GM19328 (cell line): Measurements from ENCODE around the gene KCNH1.

Source experiments
- ATAC-seq: cut with Tn5 transposase; IDR thresholded peaks from one replicate; pipeline ENCODE4 v1.9.1; 2021; ENCODE audit warnings: mild to moderate bottlenecking, moderate library complexity; ENCODE audit not compliant: unreplicated experiment

KCNH1 gene

DNA sequence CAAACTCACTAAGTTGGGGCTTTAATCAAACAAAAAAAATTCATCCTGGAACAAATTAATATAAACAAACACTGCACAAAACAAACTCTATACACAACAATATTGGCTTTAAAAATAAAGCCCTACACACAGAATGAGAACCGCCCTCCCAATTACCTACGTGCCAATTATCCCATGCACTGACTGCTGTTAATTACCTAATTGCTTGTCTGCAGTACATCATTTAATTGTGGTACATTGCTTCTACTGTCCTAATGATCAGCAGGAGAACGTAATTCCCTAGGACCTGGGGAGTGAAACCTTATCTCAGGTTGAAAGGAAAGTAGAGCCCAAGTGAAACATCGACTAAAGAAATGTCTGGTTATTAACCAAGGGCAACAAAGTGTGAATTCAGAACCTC is 364.5 kb downstream of the KCNH1 start:
- ATAC-seq = no peak

GRCh38 chr1:210764536-210764935 is 369.4 kb downstream of the KCNH1 start:
- ATAC-seq = no peak

DNA sequence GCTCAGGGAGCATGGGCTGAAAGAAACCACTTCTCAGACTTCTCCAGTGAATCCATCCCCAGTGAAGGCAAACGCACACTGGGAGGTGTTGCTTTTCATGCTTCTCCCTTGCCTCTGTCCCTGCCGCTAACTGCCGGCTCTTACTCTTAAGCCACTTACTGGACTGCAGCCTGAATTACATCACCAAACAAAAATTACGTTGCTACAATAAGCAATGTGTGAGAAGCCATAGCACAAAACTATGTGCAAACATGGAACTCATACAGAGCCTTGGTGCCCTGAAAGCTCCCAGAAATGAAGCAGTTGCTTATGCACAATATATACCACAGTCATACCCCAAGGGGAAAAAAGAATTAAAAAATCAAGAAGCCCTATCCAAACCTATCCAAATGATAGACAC is 375.2 kb downstream of the KCNH1 start:
- no peak for ATAC-seq

DNA sequence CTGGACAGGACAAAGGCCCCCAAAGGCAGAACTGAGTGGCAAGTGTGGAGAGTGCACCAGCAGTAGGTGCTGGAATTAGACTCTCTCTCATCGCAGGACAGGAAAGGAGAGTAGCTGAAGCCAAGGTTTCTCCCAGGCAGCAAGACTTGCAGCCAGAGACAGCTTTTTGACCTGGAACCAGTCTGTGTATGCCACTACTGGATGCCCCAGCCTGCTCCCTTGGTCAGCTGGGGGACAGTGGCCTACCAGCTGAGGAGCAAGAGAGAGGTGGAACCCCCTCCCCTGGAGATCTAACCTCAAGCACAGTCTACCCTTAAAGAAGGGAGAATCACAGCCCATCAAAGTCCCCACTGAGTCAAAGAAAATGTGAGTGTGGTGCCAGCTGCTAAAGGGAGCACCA is 375.7 kb downstream of the KCNH1 start:
- no peak for ATAC-seq

DNA sequence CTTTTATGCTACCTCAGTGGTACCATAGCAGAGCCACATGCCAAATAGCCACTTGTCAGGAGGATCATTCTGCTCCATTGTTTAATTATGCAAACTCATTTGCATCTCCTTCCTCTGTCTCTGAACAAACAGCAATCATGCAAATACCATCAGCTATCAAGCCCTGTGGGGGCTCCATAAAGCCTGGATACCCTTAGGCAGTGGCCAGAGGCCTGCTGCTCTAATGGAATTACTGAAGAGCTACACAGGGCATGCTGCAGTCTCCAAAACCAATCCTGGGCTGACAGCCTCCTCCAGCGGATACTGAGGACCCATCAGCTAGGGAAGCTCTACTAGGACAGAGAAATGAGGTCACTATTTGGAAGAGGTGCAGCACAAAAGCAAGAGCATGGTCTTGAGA is 376.3 kb downstream of the KCNH1 start:
- ATAC-seq = no peak

- ATAC-seq = no peak
Measured at GRCh38 chr1:210755991-210756659, 377.8 kb downstream of the KCNH1 start.

DNA sequence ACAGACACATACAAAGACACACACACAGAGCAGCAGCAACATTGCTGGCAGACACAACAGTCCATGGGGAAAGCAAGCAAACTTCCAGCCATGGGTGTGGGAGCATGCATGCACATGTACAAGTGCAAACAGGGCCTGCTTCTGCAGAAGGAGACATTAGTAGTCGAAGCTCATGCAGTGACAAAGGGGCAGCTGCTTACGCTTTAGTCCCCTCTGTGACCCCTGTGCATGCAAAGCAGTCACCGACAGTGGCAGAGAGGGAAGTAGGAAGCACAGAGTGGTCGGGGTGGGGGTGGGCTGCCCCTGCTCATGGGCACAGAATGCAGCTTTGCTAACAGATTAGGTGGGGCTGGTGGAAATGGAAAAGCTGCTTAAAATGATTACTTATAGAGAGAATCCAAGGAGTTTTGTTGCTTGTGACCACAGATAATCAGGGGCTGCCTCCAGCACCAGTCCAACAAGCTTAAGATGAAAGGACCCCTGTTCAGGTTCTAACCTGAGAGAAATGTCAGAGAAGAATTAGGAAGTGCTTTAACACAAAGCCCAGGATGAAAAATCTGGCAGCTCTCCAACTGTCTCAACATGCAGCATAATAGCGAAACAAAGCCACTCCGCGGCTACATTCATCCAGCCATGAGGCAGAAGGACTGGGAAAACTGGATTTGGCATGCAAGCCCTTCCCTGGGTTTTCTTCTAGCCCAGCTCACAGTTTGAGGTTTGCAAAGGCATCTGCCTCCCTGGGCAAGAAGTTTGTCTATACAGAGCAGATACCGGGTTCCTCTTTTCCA is 378.9 kb downstream of the KCNH1 start:
- no peak for ATAC-seq

DNA sequence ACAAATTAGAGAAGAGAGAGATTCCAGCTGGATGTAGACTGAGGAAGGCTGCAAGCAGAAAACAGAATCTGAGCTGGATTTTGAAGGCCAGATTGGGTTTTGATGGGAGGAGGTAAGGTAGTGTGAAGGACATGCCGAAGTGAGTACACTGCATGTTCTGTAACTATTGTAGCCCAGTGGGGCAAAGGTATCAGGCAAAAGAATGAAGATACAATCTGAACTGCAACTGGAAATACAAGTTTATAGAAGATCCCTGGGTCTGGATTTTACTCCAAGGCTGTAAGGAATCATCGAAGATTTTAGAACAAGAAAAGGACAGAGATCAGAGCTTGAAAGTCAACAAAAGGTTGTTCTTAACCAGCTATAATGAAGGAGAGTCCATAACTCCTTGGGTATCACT is 382.0 kb downstream of the KCNH1 start:
- no peak for ATAC-seq

DNA sequence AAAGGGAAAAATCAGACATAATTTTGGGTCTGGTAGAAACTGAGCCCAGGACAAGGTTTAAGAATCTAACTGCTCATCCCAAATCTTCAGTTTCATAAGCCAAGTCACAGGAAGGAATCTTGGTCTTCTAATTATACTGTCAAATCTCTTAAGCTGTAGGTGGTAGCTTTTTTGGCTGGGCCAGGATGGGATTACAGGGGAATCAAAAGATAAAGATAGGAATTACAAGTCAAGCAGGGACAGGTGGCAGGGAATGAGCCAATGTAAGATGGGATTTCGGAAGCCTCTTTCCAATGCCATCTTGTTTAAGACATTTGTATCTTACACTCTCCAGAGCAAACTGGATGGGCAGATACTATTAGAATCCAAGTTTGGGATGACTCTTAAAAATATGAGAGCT is 383.5 kb downstream of the KCNH1 start:
- ATAC-seq = no peak

DNA sequence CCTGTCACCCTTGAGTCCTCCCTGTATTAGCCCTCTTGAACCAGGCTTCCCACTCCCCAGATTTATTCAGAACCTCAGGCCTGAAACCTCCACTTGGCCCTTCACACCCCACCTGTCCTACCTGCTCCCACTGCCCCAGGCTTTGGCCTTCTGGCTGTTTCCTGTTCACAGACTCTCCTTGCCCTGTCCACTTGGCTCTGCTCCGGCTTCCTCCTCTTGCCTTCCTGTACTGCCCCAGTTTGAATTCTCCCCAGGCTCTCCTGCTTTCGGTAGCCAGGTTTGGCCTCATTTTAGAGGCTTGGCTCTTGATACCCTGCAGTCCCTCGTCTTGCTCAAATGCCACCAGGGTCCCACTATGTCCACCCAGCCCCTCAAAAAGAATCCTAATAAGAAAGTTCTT is 385.2 kb downstream of the KCNH1 start:
- no peak for ATAC-seq

- no peak for ATAC-seq
Measured at GRCh38 chr1:210747890-210748289, 386.1 kb downstream of the KCNH1 start.

- no peak for ATAC-seq
Measured at GRCh38 chr1:210747112-210747511, 386.8 kb downstream of the KCNH1 start.

DNA sequence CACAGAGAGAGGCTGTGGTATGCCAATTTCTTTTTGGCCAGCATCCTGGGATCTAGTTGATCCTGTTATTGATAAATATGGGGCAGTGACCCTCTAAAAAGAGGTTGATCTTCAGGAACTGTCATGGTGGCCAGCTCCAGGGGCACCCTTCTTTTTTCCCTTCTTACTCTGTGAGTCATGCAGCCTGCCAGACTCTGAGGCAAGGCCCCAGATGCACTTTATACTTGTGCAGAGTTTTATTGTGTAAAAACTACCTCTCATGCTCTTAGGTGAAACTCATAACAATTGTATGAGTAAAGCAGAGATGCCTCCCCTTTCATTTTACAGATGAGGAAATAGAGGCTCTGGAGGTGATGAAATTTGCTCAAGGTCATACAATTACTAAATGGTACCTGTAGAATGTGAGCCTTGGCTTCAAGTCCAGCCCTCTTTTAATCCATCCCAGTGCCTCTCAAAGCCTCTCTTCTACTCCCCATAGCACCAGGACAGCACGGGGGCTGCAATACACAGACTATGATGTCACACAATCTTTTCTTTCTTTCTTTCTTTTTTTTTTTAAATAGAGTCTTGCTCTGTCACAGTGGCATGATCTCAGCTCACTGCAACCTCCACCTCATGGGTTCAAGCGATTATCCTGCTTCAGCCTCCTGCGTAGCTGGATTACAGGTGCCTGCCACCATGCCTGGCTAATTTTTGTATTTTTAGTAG is 387.8 kb downstream of the KCNH1 start:
- no peak for ATAC-seq

GRCh38 chr1:210743038-210743437 is 390.9 kb downstream of the KCNH1 start:
- ATAC-seq = no peak

GRCh38 chr1:210741564-210741963 is 392.4 kb downstream of the KCNH1 start:
- ATAC-seq = no peak

GRCh38 chr1:210739627-210740026 is 394.3 kb downstream of the KCNH1 start:
- ATAC-seq = no peak

GRCh38 chr1:210738256-210738655 is 395.7 kb downstream of the KCNH1 start:
- no peak for ATAC-seq

GRCh38 chr1:210736713-210737112 is 397.2 kb downstream of the KCNH1 start:
- no peak for ATAC-seq

DNA sequence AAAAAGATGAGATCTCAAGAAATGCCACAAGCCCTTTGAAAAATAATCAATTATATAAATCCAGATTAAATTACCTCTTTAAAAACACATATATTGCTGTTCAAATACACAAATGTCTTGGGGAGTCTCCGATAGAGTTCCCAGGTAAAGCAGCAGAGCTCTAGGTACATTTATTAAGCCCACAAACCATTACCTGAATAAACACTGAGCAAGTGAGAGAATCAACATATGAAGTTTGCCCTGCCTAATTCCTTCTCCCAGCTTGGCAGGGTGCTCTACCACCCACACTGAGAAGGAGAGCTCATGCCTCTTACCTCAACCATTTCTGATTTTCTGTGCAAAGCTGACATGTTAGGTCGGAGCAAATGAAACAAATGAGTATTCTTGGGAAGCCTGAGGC is 402.4 kb downstream of the KCNH1 start:
- ATAC-seq = no peak

- ATAC-seq = no peak
Measured at GRCh38 chr1:210731193-210731592, 402.8 kb downstream of the KCNH1 start.

- ATAC-seq = no peak
Measured at GRCh38 chr1:210730023-210730422, 403.9 kb downstream of the KCNH1 start.
